HEK293T (cell line): ENCODE results near the gene PTPRD.

ENCODE experiments used
- CTCF ChIA-PET: fragments of 350-600 bp; formaldehyde crosslinking; extraction: SDS; loops from one replicate; lab custom pipeline; 2021; ENCODE audit warnings: antibody characterized with exemption, inconsistent platforms; lab: Yijun Ruan, JAX
- POLR2A ChIA-PET: fragments of 350-600 bp; formaldehyde crosslinking; extraction: SDS; loops from one replicate; lab custom pipeline; 2020; ENCODE audit warnings: antibody characterized with exemption, inconsistent platforms; lab: Yijun Ruan, JAX
- DNase-seq: peaks from one replicate; pipeline ENCODE4 v3.0.0; 2012; ENCODE audit warnings: mixed read lengths; ENCODE audit errors: extremely low spot score
- ARNT ChIP-seq: fragments of 450-650 bp; IDR thresholded peaks from 2 replicates; pipeline ENCODE4 v1.6.1; 2017; ENCODE audit warnings: mild to moderate bottlenecking
- BHLHE40 ChIP-seq: fragments of 450-650 bp; IDR thresholded peaks from 2 replicates; pipeline ENCODE4 v1.6.1; 2016; ENCODE audit warnings: mild to moderate bottlenecking, moderate library complexity, borderline replicate concordance
- CTBP1 ChIP-seq: fragments of 450-650 bp; IDR thresholded peaks from 2 replicates; pipeline ENCODE4 v1.6.1; 2016; ENCODE audit warnings: borderline replicate concordance
- ELF4 ChIP-seq: fragments of 450-650 bp; IDR thresholded peaks from 2 replicates; pipeline ENCODE4 v1.6.1; 2017; ENCODE audit warnings: antibody characterized with exemption
- FOXA1 ChIP-seq: fragments of 450-650 bp; IDR thresholded peaks from 2 replicates; pipeline ENCODE4 v1.6.1; 2016; ENCODE audit warnings: mild to moderate bottlenecking
- FOXK2 ChIP-seq: fragments of 450-650 bp; IDR thresholded peaks from 2 replicates; pipeline ENCODE4 v1.6.1; 2016; ENCODE audit warnings: mild to moderate bottlenecking
- FOXM1 ChIP-seq: fragments of 450-650 bp; IDR thresholded peaks from 2 replicates; pipeline ENCODE4 v1.6.1; 2017; ENCODE audit warnings: mild to moderate bottlenecking, borderline replicate concordance
- HDGF ChIP-seq: fragments of 450-650 bp; IDR thresholded peaks from 2 replicates; pipeline ENCODE4 v1.6.1; 2017; ENCODE audit warnings: antibody characterized with exemption, borderline replicate concordance
- L3MBTL2 ChIP-seq: fragments of 450-650 bp; conservative IDR thresholded peaks from 2 replicates; pipeline ENCODE4 v1.6.1; 2016; ENCODE audit warnings: mild to moderate bottlenecking
- LEF1 ChIP-seq: fragments of 450-650 bp; IDR thresholded peaks from 2 replicates; pipeline ENCODE4 v1.6.1; 2017; ENCODE audit warnings: mild to moderate bottlenecking, borderline replicate concordance
- NFRKB ChIP-seq: fragments of 450-650 bp; IDR thresholded peaks from 2 replicates; pipeline ENCODE4 v1.6.1; 2016; ENCODE audit warnings: mild to moderate bottlenecking, moderate library complexity
- PKNOX1 ChIP-seq: fragments of 450-650 bp; IDR thresholded peaks from 2 replicates; pipeline ENCODE4 v1.6.1; 2016
- SP1 ChIP-seq: fragments of 450-650 bp; IDR thresholded peaks from 2 replicates; pipeline ENCODE4 v1.6.1; 2017
- SUZ12 ChIP-seq: fragments of 450-650 bp; IDR thresholded peaks from 2 replicates; pipeline ENCODE4 v1.6.1; 2016; ENCODE audit warnings: mild to moderate bottlenecking
- TARDBP ChIP-seq: fragments of 450-650 bp; IDR thresholded peaks from 2 replicates; pipeline ENCODE4 v1.6.1; 2016
- ZNF384 ChIP-seq: fragments of 450-650 bp; IDR thresholded peaks from 2 replicates; pipeline ENCODE4 v1.6.1; 2016

The PTPRD gene

GRCh38 chr9:8560560-8561525 is 2052.0 kb downstream of the PTPRD start:
- CTCF ChIA-PET: no interaction called here
- no peak for TF ChIP-seq PKNOX1
- POLR2A ChIA-PET: no interaction called here
- DNase-seq: no peak

- DNase-seq: no peak
- ChIA-PET CTCF (no interaction called here), POLR2A (no interaction called here)
- no peak for TF ChIP-seq FOXM1
- TF ChIP-seq LEF1: no peak
- TF ChIP-seq PKNOX1: no peak
- no peak for TF ChIP-seq L3MBTL2
- TF ChIP-seq NFRKB: no peak
- no peak for TF ChIP-seq ARNT
- TF ChIP-seq SUZ12: no peak
These were observed 2054.6 kb downstream of the PTPRD start for GRCh38 chr9:8558176-8558575.

- POLR2A ChIA-PET: no interaction called here
- CTCF ChIA-PET: no interaction called here
- TF ChIP-seq PKNOX1: no peak
- TF ChIP-seq HDGF: no peak
- no peak for TF ChIP-seq ZNF384
- TF ChIP-seq BHLHE40: no peak
- no peak for TF ChIP-seq TARDBP
- TF ChIP-seq FOXM1: no peak
- TF ChIP-seq SP1: no peak
- no peak for TF ChIP-seq NFRKB
- no peak for TF ChIP-seq CTBP1
- no peak for TF ChIP-seq FOXK2
- no peak for TF ChIP-seq L3MBTL2
- TF ChIP-seq ELF4: no peak
- no peak for TF ChIP-seq ARNT
- no peak for TF ChIP-seq FOXA1
- no peak for TF ChIP-seq LEF1
- TF ChIP-seq SUZ12: no peak
- DNase-seq: no peak
These were observed 2056.9 kb downstream of the PTPRD start for GRCh38 chr9:8555762-8556500.

GRCh38 chr9:8553444-8553843 is 2059.4 kb downstream of the PTPRD start:
- ChIA-PET CTCF (no interaction called here), POLR2A (no interaction called here)
- TF ChIP-seq BHLHE40: no peak
- TF ChIP-seq PKNOX1: no peak
- no peak for TF ChIP-seq ELF4
- no peak for TF ChIP-seq ARNT
- TF ChIP-seq FOXA1: no peak
- no peak for TF ChIP-seq L3MBTL2
- TF ChIP-seq SP1: no peak
- no peak for TF ChIP-seq HDGF
- TF ChIP-seq ZNF384: no peak
- TF ChIP-seq NFRKB: no peak
- no peak for TF ChIP-seq FOXK2
- TF ChIP-seq TARDBP: no peak
- TF ChIP-seq SUZ12: no peak
- DNase-seq: no peak

GRCh38 chr9:8552732-8553131 is 2060.1 kb downstream of the PTPRD start:
- CTCF ChIA-PET: no interaction called here
- DNase-seq: no peak
- POLR2A ChIA-PET: no interaction called here
- TF ChIP-seq ZNF384 (no peak), L3MBTL2 (no peak), HDGF (no peak), NFRKB (no peak), PKNOX1 (no peak), FOXK2 (no peak), ARNT (no peak), ELF4 (no peak), BHLHE40 (no peak), SUZ12 (no peak), TARDBP (no peak), CTBP1 (no peak), LEF1 (no peak), FOXM1 (no peak), SP1 (no peak), FOXA1 (no peak)
